GM12878 (cell line): ENCODE data around the gene CHST2. TPM values are rescaled to one million over a fixed set of nuclear protein-coding genes. Genes with fewer than 3 reads are reported as not detected.

Experiments
- ATAC-seq: fragments of 200-7000 bp; cut with Tn5 transposase; 3 replicates; pipeline ENCODE4 v1.9.1; 2020; ENCODE audit warnings: mild to moderate bottlenecking, moderate library complexity
- BruUV-seq: library from RNA; stranded (reverse); fragments of 400-500 nt; replicated peaks from 2 replicates; lab custom pipeline; 2021; lab: Mats Ljungman, UMichigan
- CTCF ChIA-PET: fragments of 300-600 bp; sonication (Branson Sonifier 250); formaldehyde crosslinking; extraction: SDS; loops from one replicate; lab custom pipeline; 2021; ENCODE audit warnings: inconsistent platforms; lab: Yijun Ruan, JAX
- POLR2A ChIA-PET: fragments of 350-600 bp; formaldehyde crosslinking; extraction: SDS; loops from one replicate; lab custom pipeline; 2021; ENCODE audit warnings: inconsistent platforms; lab: Charles Lee
- RAD21 ChIA-PET: fragments of 300-600 bp; sonication (Branson Sonifier 250); formaldehyde crosslinking; loops from one replicate; lab custom pipeline; 2023; ENCODE audit warnings: antibody characterized with exemption; ENCODE audit not compliant: unreplicated experiment; lab: Charles Lee
- SMC1A ChIA-PET: fragments of 300-600 bp; sonication (Branson Sonifier 250); formaldehyde crosslinking; loops from one replicate; lab custom pipeline; 2023; ENCODE audit not compliant: unreplicated experiment, uncharacterized antibody; lab: Charles Lee
- DNase-seq: peaks from one replicate; pipeline ENCODE4 v3.0.0-alpha.2; 2011; ENCODE audit warnings: low read depth, low spot score
- FAIRE-seq: peaks from 3 replicates; lab custom pipeline; 2011; peaks lifted over from hg19 to GRCh38; lab: Jason Lieb, UNC
- H2AFZ ChIP-seq: 2 replicates; pipeline ENCODE4 v1.6.0; 2011; ENCODE audit warnings: low read depth, low read length, control low read depth; ENCODE audit not compliant: control insufficient read depth
- H3K27ac ChIP-seq: 2 replicates; pipeline ENCODE4 v1.5.1; 2011; ENCODE audit warnings: control low read depth; ENCODE audit not compliant: control insufficient read depth, insufficient read depth
- H3K27me3 ChIP-seq, 2 experiments: replicated peaks in 1 of 2; 2 replicates each; pipeline versions ENCODE4 v1.6.0 to v1.6.1; 2011; ENCODE audit warnings: low read length in 1 of 2; ENCODE audit not compliant: control insufficient read depth in 2 of 2, insufficient read depth in 2 of 2
- H3K36me3 ChIP-seq, 2 experiments: 2 replicates each; pipeline ENCODE4 v1.5.1; 2011; ENCODE audit warnings: low read length in 1 of 2; ENCODE audit not compliant: control insufficient read depth in 2 of 2, insufficient read depth in 2 of 2
- H3K4me1 ChIP-seq: 2 replicates; pipeline ENCODE4 v1.6.1; 2011; ENCODE audit warnings: mild to moderate bottlenecking, low read length, moderate library complexity, mixed read lengths; ENCODE audit not compliant: control insufficient read depth, insufficient read depth
- H3K4me2 ChIP-seq: 2 replicates; pipeline ENCODE4 v1.6.0; 2011; ENCODE audit warnings: control low read depth; ENCODE audit not compliant: control insufficient read depth, insufficient read depth
- H3K4me3 ChIP-seq: fragments of 200-600 bp; sonication (generic); 2 replicates; pipeline ENCODE4 v1.5.1; 2016
- H3K79me2 ChIP-seq: 2 replicates; pipeline ENCODE4 v1.6.0; 2011; ENCODE audit warnings: low read length; ENCODE audit not compliant: control insufficient read depth, insufficient read depth
- H3K9ac ChIP-seq: 2 replicates; pipeline ENCODE4 v1.8.0; 2011; ENCODE audit warnings: low read length, control low read depth, mixed read lengths; ENCODE audit not compliant: control insufficient read depth, insufficient read depth
- H3K9me3 ChIP-seq: replicated peaks from 3 replicates; pipeline ENCODE4 v1.5.1; 2011; ENCODE audit warnings: mild to moderate bottlenecking, low read length; ENCODE audit not compliant: control insufficient read depth, insufficient read depth
- H4K20me1 ChIP-seq: 2 replicates; pipeline ENCODE4 v1.6.0; 2011; ENCODE audit not compliant: control insufficient read depth, insufficient read depth
- CBX5 ChIP-seq: sonication (generic); IDR thresholded peaks from 2 replicates; pipeline ENCODE4 v1.6.1; 2016; ENCODE audit warnings: low read depth, moderate library complexity, mild to moderate bottlenecking, inconsistent platforms
- CREB1 ChIP-seq: IDR thresholded peaks from 2 replicates; pipeline ENCODE4 v1.6.1; 2012; ENCODE audit warnings: low read depth, mild to moderate bottlenecking, inconsistent platforms
- E2F4 ChIP-seq: IDR thresholded peaks from 2 replicates; pipeline ENCODE4 v1.6.1; 2012; ENCODE audit warnings: low read depth, low read length, improper control_type of control experiment
- ELK1 ChIP-seq: IDR thresholded peaks from 2 replicates; pipeline ENCODE4 v1.6.1; 2012; ENCODE audit warnings: low read depth, low read length, improper control_type of control experiment
- GATAD2B ChIP-seq: fragments of 450-650 bp; conservative IDR thresholded peaks from 2 replicates; pipeline ENCODE4 v1.6.1; 2017; ENCODE audit warnings: low read depth, mild to moderate bottlenecking, moderate library complexity
- MEF2B ChIP-seq: fragments of 450-650 bp; IDR thresholded peaks from 2 replicates; pipeline ENCODE4 v1.6.1; 2018; ENCODE audit warnings: mild to moderate bottlenecking, moderate library complexity; ENCODE audit not compliant: partially characterized antibody, poor library complexity, severe bottlenecking
- MTA3 ChIP-seq: IDR thresholded peaks from 2 replicates; pipeline ENCODE4 v1.6.1; 2012; ENCODE audit warnings: low read length, inconsistent platforms, borderline replicate concordance
- NFYA ChIP-seq: IDR thresholded peaks from 2 replicates; pipeline ENCODE4 v1.6.1; 2011; ENCODE audit warnings: low read depth, mild to moderate bottlenecking, low read length, improper control_type of control experiment, borderline replicate concordance
- NFYB ChIP-seq: IDR thresholded peaks from 2 replicates; pipeline ENCODE4 v1.6.1; 2011; ENCODE audit warnings: low read depth, mild to moderate bottlenecking, low read length, improper control_type of control experiment, moderate library complexity; ENCODE audit not compliant: insufficient read depth
- NR2C2 ChIP-seq: IDR thresholded peaks from 2 replicates; pipeline ENCODE4 v1.6.1; 2011; ENCODE audit warnings: borderline replicate concordance, low read depth; ENCODE audit not compliant: control insufficient read depth, insufficient read length
- PBX3 ChIP-seq: IDR thresholded peaks from 2 replicates; pipeline ENCODE4 v1.6.1; 2011; ENCODE audit warnings: mild to moderate bottlenecking, low read depth, low read length, moderate library complexity; ENCODE audit not compliant: insufficient replicate concordance
- SIX5 ChIP-seq: IDR thresholded peaks from 2 replicates; pipeline ENCODE4 v1.6.1; 2011; ENCODE audit warnings: mild to moderate bottlenecking, low read depth, low read length, moderate library complexity; ENCODE audit not compliant: severe bottlenecking
- SREBF1 ChIP-seq: IDR thresholded peaks from 2 replicates; pipeline ENCODE4 v1.6.1; 2012; ENCODE audit warnings: mild to moderate bottlenecking, low read length
- TCF3 ChIP-seq: IDR thresholded peaks from 2 replicates; pipeline ENCODE4 v1.6.1; 2012; ENCODE audit warnings: low read depth, mild to moderate bottlenecking, low read length, borderline replicate concordance; ENCODE audit not compliant: insufficient read depth
- ZNF207 ChIP-seq: fragments of 450-650 bp; IDR thresholded peaks from 2 replicates; pipeline ENCODE4 v1.6.1; 2014; ENCODE audit warnings: antibody characterized with exemption, mild to moderate bottlenecking, borderline replicate concordance
- WGBS: methylation state at CpG from one replicate; pipeline ENCODE4 v1.1.6; 2016; ENCODE audit warnings: low lambda C conversion rate; ENCODE audit not compliant: insufficient replicate concordance, insufficient coverage; ENCODE audit errors: missing lambda C conversion rate; 5-methylcytosine and 5-hydroxymethylcytosine counted together
- in situ Hi-C: fragments of 300-500 bp; cut with MboI; formaldehyde crosslinking; loops from 9 replicates; pipeline ENCODE4 v1.14.3; 2018; ENCODE audit warnings: mixed read lengths
- intact Hi-C: fragments of 100-400 bp; cut with micrococcal nuclease; formaldehyde crosslinking; loops from one replicate; pipeline ENCODE4 v1.14.2; 2022; ENCODE audit not compliant: unreplicated experiment
- polyA plus RNA-seq, 11 experiments: library from polyadenylated mRNA; depleted of rRNA in 4 of 11; unstranded in 6 of 11; stranded (reverse) in 5 of 11; fragments of >200 nt; fragmentation: Nextera tagmentation in 4 of 11; fragmentation: Illumina TruSeq in 1 of 11; extraction: Ambion mirVana in 4 of 11; extraction: Trizol in 1 of 11; gene quantifications; 1 replicate in 1 of 11; 2 replicates in 10 of 11; pipeline versions ENCODE4 v1.2.1 to v1.2.3, GENCODE V29; 2011 to 2016; ENCODE audit warnings: inconsistent platforms in 2 of 11, missing spikeins in 2 of 11, low read depth in 1 of 11
- total RNA-seq, 4 experiments: library from RNA; depleted of rRNA in 3 of 4; stranded (reverse); fragments of >200 nt in 3 of 4; fragmentation: Illumina TruSeq in 1 of 4; extraction: Trizol in 1 of 4; gene quantifications; 2 replicates each; pipeline versions ENCODE4 v1.2.1 to v1.2.3, GENCODE V29; 2013 to 2021

CHST2 gene
- total and polyA plus RNA-seq, 10 of the 15 experiments (the other 5 are each of a cell fraction or from before 2014, with no cell fraction given) = 1.6 to 37.2 (median 8.8) TPM

- no peak for TF ChIP-seq MEF2B
- TF ChIP-seq E2F4 = no peak
- no peak for TF ChIP-seq NR2C2
- no peak for TF ChIP-seq NFYB
Measured at GRCh38 chr3:143138953-143139352, 19.4 kb downstream of the CHST2 start (continued).

- POLR2A ChIA-PET = no interaction called here
- intact Hi-C loops (no loop called here), in situ Hi-C loops (no loop called here)
- no peak for TF ChIP-seq CBX5
- TF ChIP-seq PBX3 = no peak
- TF ChIP-seq NFYA = no peak
- TF ChIP-seq SREBF1 = no peak
- no peak for TF ChIP-seq ELK1
- no peak for TF ChIP-seq CREB1
- no peak for TF ChIP-seq GATAD2B
- no peak for TF ChIP-seq TCF3
- no peak for TF ChIP-seq ZNF207
- no peak for TF ChIP-seq SIX5
- no peak for TF ChIP-seq MTA3
- no peak for FAIRE-seq
- Histone ChIP-seq H3K27ac (no peak overlapping the region), H4K20me1 (no peaks in the 10 kb centered on the region), H3K36me3 (no peaks in the 10 kb centered on the region), H3K4me3 (no peak overlapping the region), H3K9me3 (no peaks in the 10 kb centered on the region), H3K27me3 (no peaks in the 10 kb centered on the region), H3K79me2 (no peaks in the 10 kb centered on the region), H3K4me1 (no peaks in the 10 kb centered on the region), H3K4me2 (no peak overlapping the region), H2AFZ (no peak overlapping the region), H3K9ac (no peak overlapping the region)
- CTCF ChIA-PET = interaction anchor here (1.3 kb wide), 1 partner anchor 10 kb away, joined by 4 read pairs; no protein-coding TSS in a partner anchor
- no TSS peak for BruUV-seq
- ATAC-seq = no peak
- 84% methylated on average over 7 of the region's 7 CpGs for WGBS
- RAD21 ChIA-PET = no interaction called here
- DNase-seq = no peak
- SMC1A ChIA-PET = interaction anchor here (0.8 to 1.5 kb wide), 3 partner anchors 13 to 19 kb away, joined by 3 to 5 read pairs (median 3); no protein-coding TSS in a partner anchor
Measured at GRCh38 chr3:143139762-143140161, 20.2 kb downstream of the CHST2 start.
